ENCODE data around the gene RAVER1.

RAVER1 gene

DNA sequence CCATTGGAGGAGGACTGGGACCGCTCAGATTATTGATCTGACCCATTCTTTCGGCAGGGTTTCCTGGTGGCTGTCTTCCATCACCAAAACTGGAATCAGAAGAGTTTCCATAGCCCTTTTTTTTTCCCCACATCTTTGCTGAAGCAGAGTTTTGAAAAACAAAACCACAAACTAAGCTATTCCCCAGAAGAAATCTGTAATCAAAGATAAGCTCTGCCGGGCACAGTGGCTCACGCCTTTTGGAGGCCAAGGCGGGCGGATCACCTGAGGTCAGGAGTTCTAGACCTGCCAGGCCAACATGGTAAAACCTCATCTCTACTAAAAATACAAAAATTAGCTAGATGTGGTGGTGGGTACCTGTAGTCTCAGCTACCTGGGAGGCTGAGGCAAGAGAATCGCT lies 66.6 kb downstream of the RAVER1 start:
- DNase-seq: no peak

All from CD4-positive, alpha-beta T cell treated with Interferon alpha-2 for 1 hour (primary cell).